HG02759 (cell line): ENCODE results near the gene URGCP.
"Not testable (repeated sequence)": the region's sequence is repeated elsewhere in the genome, so short reads cannot be mapped to it uniquely, and the experiment has no call there.

Source experiments
- ATAC-seq: cut with Tn5 transposase; IDR thresholded peaks from one replicate; pipeline ENCODE4 v1.9.1; 2021; ENCODE audit warnings: mild to moderate bottlenecking, moderate library complexity; ENCODE audit not compliant: unreplicated experiment

URGCP gene

GRCh38 chr7:43922726-43923125 lies 16.3 kb upstream of the URGCP start:
- no peak for ATAC-seq

GRCh38 chr7:43921423-43921822 lies 15.0 kb upstream of the URGCP start:
- no peak for ATAC-seq

- no peak for ATAC-seq
These were observed 9.5 kb upstream of the URGCP start for GRCh38 chr7:43915907-43916306.

- ATAC-seq: no peak
These were observed 8.4 kb upstream of the URGCP start for GRCh38 chr7:43914795-43915194.

GRCh38 chr7:43905956-43906330 lies 453 bp downstream of the URGCP start:
- peak; percentile 57 for ATAC-seq

- ATAC-seq: no peak
These were observed 1.0 kb downstream of the URGCP start for GRCh38 chr7:43905209-43905946.

GRCh38 chr7:43904533-43905208 lies 1.7 kb downstream of the URGCP start:
- no peak for ATAC-seq

GRCh38 chr7:43902542-43903054 lies 3.8 kb downstream of the URGCP start:
- ATAC-seq: no peak

GRCh38 chr7:43898571-43898970 lies 7.8 kb downstream of the URGCP start:
- not testable (repeated sequence) for ATAC-seq

GRCh38 chr7:43895847-43896415 lies 10.5 kb downstream of the URGCP start:
- no peak for ATAC-seq

- ATAC-seq: no peak
These were observed 15.1 kb downstream of the URGCP start for GRCh38 chr7:43891069-43891955.

- no peak for ATAC-seq
These were observed 15.9 kb downstream of the URGCP start for GRCh38 chr7:43890468-43890867.

GRCh38 chr7:43888993-43889945 lies 17.1 kb downstream of the URGCP start:
- ATAC-seq: no peak

- no peak for ATAC-seq
These were observed 21.8 kb downstream of the URGCP start for GRCh38 chr7:43884617-43885016.

- no peak for ATAC-seq
These were observed 22.2 kb downstream of the URGCP start for GRCh38 chr7:43884209-43884608.

- ATAC-seq: no peak
These were observed 25.8 kb downstream of the URGCP start for GRCh38 chr7:43880596-43880995.

- no peak for ATAC-seq
These were observed 26.9 kb downstream of the URGCP start for GRCh38 chr7:43879477-43879876.

GRCh38 chr7:43878867-43879266 lies 27.5 kb downstream of the URGCP start:
- no peak for ATAC-seq

- no peak for ATAC-seq
These were observed 28.2 kb downstream of the URGCP start for GRCh38 chr7:43877968-43878864.
